UCSD-AML1 (cell line): ENCODE results near the gene PACS1.
A peak's percentile ranks its signal among the peaks of the same experiment; 100 is the strongest.

Experiments used
- DNase-seq: peaks from one replicate; lab custom pipeline; 2025; ENCODE audit not compliant: unreplicated experiment; lab: John Stamatoyannopoulos, UW

Gene PACS1

DNA sequence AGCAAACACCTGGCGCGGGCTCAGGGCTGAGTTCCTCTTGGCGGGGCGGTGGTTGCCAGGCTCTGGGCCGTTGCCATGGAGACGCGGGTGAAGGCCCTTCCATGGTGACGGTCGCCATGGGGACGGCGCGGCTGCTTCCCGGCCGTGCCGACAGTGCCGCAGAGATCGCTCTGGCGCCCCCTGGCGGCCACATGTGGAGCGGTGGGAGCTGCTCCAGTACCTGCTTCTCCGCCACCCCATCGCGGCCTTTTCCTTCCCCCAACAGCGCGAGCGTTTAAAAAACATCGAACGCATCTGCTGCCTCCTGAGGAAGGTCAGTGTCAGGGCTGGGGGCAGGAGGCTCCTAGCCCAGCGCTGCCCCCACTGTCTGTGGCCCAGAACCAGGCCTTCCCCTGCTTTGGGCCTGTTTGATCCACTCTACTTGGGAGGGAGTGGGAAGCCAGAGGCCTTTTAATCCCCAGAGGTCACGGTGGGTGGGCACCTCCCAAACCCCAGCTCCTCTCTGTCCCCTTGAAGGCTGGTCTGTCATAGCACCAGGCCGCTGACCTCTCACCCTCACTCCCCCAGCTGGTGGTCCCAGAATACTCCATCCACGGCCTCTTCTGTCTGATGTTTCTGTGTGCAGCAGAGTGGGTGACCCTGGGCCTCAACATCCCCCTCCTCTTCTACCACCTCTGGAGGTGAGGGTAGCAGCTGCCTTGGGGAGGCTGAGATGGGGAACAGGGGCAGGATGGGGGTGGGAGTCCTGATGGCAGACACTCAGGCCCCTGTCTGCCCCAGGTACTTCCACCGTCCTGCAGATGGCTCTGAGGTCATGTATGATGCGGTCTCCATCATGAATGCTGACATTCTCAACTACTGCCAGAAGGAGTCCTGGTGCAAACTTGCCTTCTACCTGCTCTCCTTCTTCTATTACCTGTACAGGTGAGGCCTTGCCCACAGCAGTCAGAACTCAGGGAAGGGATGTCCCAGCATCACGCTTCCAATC, 212.7 kb downstream of the PACS1 start:
- DNase-seq = peak; percentile 96

DNA sequence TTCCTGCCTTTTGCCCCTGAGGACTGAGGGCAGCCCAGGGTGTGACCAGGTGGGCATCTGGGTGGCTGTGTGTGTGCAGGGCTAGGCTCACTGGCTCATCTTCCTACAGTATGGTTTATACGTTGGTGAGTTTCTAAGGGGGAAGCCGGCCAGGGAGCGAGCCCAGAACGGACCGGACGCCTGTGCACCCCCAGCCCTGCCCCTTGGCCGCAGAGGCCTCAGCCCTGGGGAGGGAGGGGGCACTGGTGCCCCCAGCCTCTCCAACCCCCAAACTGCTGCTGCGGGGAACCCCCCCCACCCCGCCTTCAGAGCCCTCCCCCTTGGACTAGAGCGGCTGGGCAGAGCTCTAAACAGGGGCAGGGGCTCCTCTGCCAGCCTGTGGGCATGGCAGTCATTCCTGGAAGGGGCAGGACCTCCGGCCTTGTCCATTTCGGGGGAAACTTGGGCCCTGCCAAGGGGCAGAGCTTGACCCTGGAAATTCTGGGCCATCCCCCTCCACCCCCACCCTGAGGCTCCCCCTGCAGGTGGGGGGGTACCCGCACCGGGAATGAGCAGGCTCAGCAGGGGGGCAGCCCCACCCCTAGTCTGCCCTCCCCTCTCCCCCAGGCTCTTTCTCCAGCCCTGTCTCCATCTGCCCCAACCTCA, 213.5 kb downstream of the PACS1 start:
- DNase-seq = no peak

DNA sequence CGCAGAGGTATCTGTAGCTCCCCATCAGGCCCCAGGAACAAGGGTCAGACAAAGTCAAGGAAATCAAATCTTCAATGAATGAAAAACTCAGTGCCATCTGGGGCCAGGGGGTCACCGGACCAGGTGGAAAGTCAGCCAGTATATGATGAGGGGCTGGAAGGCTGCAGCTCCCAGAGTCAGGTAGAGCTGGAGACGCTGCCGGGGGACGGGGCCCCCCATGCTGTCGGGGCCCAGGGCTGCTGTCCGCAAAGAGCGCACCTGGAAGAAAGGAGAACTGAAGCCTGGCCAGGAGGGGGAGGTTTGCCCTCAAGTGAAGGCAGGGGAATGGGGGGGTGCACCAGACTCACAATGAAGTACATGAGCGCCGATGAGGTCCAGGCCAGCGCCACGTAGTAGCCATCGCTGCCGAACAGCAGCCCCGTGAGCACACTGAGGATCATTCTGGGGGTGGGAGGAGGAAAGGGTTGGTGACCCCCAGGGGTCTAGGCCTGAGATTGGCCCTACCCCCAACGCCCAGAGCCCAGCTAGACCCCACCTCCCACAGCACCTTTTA, 214.5 kb downstream of the PACS1 start:
- no peak for DNase-seq

DNA sequence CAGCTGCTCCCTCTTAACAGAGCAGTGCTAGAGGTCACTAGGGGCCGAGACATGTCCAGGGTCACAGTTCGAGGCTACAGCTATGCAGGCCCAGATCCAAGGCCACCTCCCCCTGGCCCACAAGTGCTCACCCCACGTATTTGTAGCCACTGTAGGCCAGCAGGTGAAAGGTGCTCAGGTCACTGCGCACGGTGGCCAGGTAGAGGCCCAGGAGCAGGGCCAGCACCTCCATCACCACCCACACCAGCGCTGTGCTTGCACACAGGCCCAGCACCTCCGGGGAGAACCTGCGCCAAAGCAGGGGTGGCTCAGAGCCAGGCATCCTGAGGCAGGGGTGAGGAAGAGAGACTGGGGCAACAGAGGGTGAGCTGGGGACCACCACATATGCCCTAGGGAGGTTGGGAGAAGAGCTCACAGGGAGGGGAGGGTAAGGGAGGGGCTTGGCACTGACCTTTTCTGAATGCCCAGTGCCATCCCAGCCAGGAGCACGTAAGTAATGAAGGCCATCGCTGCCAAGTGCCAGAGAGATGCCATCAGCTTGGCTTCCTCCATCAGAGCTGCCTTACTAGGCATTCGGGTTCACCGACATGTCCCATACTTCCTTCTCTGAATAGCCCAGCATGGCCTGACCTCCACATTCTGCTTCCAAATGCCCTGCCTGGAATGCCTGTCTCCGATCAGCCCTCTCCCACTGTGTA, 215.3 kb downstream of the PACS1 start:
- no peak for DNase-seq

DNA sequence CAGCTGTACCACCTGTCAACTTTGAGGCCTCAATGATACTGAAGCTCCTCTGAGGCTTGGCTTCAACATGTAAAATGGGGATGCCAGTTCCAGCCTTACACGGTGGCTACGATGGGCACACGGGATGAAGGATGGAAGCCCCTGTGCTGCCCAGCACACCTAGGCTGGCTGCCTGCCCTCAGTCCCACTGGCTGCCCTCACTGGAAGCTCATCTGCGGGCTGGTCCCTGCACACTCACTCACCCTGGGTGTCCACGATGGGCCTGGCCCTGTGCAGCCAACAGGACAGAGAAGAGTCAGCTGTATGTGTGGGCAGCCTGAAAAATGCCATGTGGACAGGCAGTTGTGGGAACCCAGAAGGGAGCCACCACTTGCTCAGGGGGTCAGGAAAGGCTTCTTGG, 216.6 kb downstream of the PACS1 start:
- DNase-seq = no peak

DNA sequence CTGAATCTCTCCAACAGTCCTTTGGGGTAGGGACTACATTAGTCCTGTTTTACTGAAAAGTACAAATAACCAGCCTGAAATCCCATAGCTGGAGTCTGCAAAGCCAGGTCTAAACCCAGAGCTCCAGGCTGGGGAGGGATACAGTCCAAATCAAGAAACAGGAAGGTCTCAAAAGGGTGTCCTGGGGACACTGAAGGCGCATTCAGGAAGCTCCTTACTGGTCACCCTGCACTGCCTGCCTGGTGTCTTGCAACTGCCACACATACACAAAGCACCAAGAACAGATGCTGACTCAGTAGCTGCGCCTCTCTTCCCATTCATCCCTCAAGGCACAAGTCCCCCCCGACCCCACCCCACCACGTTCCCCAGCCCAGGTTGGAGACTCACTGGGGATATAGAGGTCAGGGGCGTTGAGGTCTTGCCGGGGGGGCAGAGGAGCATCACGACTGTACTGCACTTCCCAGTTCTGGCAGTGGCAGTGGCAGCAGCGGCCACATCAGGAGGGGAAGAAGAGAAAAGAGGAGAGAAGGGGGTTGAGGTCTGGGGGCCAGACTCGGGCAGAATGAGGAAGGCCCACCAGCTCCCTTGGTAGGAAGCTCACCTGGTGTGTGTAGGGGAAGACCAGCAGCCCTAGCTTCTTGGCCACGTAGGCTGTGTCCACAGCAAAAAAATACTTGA, 217.3 kb downstream of the PACS1 start:
- no peak for DNase-seq

DNA sequence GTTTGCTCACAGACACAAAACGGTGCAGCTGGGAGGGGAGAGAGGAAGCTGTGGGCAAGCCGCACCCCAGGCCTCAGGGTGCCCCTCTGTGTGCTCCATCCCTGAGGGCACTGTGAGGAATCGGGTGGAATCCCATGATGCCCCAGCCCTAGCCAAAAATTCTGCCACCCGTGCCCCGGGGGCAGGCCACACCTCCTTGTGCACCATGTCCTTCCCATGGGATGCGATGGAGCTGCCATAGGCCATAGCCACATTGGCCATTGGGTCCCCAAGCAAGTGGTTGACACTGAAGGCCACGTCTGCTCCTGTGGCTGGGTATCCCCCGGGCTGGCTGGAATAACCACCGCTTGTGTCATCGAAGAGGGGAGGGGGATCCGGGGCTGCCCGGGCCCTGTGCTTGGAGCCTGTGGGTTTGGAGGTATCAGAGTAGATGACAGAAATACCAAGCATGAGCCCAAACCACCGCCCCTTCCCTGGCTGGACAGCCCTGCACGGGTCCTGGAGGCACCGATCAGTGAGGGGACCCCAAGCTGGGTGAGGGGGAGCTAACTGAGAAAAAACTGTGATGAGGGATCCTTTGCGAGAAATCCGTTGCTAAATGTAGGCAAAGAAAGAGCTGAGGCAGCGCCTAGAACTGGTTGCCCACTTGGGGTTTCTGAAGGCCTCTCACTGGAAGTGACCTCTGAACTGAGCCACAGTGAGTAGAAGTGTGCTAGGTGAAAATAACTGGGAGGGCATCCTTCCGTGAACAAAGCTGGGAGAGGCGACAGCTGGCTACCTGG, 218.0 kb downstream of the PACS1 start:
- DNase-seq = no peak

DNA sequence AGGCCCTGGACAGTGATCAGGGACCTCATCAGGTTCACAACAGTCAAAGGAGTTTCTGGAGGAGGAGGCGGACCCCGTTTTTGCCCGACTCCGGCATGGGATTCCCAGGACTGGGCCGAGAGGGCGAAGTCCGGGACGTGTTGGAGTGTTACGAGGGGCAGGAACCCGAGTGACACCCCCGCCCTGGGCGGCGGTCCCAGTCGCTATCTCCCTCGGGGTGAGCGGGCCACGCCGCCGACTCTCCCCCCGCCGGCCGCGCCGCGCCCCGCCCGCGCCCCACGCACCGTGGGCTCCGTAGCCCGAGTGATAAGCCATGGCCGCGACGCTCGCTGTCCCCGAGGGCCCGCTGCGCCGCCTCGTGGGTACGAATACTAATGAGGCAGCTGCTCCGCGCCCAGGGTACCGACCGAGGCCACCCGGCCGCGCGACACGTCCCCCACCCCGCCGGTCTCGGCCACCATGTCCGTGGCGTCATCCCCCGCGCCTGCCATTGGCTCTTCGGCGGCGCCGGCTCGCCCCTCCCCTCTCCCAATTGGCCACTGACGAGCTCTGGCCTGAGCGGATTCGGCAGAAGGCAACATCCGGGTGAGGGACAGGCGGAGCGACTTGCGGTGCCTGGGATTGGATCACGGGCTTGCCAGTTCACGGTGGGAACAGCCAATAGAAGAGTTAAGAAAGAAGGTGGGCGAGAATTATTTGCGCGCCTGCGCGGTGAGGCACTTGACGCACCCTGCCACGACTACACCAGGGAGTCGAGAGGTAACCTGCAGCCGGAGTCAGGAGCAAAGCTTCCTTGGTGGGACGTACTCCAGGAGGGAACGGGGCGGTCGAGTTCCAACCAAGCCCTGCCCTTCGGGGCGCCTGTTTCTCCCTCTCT, 218.8 kb downstream of the PACS1 start, which contains the start of gene YIF1A:
TSS of gene YIF1A (minus strand) at position 473 of the 877 bp plus-strand sequence. CDS start at position 315, 158 bp downstream.
- DNase-seq = peak; percentile 97

DNA sequence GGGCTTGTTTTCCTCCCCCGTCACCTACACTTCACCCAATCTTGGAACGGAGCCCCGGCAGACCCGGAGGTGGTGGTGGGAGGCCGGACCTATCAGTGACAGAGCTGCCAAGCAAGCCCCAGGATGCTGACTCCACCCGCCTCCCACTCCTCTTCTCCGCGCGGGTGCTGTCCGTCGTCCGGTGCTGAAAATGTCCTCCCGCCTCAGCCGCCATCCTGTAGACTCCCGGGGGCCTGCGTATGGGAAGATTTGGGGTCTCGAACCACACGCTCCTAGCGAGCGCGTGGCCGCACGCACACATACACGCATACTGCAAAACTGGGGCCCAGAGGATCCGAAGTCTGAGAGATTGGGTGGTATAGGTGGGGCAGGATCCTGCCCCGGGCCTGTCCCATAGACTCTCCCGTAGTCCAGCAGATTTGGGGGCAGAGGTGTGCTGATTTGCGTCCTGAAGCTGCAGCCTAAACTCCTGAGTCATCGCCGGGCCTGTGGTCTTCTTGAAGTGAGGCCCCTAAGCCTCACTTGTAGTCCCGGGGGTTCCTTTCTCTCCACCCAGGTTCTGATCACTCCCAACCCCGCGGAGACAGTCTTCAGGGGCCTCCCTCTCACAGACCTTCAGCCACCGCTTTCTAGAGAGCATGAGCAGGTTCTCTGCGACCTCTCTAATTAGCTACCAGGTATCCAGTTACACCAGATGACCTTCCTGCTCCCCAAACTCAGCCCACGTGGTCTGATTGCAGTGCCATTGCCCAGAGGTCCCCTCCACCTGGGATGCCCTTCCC, 219.7 kb downstream of the PACS1 start:
- peak; percentile 90 for DNase-seq

DNA sequence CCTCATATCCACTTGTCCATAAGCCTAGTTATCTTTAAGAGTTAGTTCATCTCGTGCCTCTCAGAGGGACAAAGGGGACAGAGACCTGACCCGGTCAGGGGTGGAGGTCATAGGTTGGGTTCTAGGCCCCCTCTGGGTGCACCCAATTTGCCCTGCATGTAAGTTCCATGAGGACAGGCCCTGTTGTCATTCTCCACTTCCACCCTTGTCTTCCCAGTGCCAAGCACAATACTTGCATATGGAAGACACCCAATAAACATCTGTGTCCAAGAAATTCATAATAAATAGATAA, 220.2 kb downstream of the PACS1 start:
- DNase-seq = no peak

DNA sequence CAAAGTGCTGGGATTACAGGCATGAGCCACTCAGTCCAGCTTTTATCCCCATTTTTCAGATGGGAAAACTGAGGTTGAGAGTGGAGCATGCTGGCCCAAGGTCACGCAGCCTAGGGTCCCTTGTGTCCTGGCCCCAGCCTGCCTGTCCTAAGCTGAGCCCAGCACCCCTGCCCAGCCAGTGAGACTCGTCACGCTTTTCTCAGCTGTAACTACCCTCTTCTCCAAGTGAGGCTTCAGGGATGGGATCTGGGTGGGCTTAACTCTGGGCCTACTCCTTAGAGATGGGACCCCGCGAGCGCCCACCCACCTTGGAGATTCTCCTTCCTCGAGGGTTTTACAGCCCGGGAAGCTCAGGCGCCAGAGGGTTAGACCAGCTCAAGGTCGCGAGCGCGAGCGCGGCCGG, 221.2 kb downstream of the PACS1 start:
- no peak for DNase-seq

DNA sequence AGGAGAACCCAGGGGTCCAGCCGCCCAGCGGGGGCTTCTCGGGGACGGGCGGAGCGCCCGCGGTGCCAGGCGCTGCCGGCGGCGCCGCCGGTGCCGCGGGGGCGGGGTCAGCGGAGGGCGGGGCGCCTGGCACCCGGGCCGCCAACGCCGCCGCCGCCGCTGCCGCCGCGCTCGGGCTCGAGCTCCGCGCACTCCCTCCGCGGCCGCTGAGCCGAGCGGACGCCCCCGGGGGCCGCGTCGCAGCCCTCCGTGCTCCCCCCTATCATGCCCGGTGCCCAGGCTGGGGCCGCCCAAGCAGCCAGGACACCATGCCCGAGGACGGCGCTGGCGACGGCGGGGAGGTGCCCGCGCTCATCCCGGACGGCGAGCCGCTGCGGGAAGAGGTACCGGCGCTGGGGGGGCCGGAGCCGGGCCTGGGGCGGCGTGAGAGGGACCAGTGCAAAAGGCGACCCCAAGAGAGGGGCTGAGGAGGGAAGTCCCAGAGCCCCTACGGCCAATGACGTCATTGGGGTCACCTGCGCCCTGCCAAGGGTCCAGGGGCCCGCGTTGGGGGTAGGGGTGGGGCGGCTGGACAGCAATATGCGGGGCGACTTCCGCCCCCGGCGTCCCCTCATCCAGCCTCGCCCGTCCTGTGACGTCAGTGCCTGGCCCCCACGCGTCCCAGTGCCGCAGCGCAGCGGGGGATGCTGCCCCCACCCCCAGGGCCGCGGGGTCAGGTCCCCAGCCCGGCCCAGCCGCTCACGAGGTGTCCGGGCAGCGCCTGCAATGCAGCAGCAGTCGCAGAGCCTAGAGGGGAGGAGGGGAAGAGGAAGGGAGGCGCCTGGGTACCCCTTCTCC, 221.9 kb downstream of the PACS1 start, which contains the start of gene TMEM151A:
TSS of gene TMEM151A (plus strand) at position 189 of the 837 bp plus-strand sequence. CDS start at position 309, 120 bp downstream.
- no peak for DNase-seq

DNA sequence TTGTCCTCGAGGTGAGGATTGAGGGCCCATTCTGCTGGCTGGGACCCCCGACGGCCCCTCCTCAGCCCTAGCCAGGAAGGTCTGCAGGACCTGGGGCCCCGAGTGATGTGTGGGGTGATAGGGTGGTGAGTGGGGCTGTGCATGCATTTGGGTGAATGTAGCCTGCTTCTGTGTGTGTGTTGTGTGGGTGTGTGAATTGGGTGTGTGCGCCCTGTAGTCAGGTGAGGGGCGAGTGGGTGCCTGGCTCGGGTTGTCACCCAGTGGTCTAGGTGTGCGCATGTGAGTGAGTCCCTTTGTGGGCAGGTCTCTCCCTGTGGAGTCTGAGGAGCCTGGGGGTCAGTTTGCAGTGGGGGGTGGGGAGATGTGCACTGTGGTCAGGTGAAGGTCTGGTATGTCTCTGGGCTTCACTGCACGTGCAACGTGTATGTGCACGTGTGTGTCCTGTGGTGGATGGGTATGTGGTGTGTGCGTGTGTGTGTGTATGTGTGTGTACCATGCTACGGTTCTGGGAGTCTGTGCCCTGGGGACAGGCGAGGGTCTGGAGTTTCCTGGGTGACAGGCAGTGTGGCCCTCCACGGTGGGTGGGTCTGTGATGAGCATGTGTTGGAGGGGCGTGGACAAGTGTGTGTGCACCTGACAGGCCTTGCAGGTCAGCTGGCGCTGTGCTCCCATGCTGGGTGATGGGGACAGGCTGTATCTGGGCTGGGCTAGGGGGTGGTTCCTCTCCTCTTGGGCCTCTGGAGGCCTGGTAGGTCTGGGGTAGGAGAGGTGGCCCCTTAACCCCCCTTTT, 222.7 kb downstream of the PACS1 start:
- DNase-seq = no peak

DNA sequence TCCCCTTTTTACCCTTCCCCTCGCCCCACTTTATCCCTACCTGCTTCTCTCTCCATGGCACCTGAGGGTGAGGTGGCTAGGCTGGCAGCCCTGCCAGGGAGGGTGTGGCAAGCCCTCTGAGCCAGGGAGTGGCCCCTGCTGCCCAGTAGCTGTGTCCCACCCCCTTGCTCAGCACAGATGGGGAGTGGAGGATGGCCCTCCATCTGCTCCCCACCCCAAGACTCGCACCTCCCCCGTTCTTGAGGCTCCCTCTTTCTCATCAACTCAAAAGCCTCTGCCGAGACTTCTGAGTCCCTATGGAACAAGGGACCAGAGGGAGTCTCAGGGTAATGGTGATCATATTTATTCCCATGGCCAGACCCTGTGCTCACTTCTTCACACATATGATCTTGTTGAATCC, 223.3 kb downstream of the PACS1 start:
- no peak for DNase-seq

DNA sequence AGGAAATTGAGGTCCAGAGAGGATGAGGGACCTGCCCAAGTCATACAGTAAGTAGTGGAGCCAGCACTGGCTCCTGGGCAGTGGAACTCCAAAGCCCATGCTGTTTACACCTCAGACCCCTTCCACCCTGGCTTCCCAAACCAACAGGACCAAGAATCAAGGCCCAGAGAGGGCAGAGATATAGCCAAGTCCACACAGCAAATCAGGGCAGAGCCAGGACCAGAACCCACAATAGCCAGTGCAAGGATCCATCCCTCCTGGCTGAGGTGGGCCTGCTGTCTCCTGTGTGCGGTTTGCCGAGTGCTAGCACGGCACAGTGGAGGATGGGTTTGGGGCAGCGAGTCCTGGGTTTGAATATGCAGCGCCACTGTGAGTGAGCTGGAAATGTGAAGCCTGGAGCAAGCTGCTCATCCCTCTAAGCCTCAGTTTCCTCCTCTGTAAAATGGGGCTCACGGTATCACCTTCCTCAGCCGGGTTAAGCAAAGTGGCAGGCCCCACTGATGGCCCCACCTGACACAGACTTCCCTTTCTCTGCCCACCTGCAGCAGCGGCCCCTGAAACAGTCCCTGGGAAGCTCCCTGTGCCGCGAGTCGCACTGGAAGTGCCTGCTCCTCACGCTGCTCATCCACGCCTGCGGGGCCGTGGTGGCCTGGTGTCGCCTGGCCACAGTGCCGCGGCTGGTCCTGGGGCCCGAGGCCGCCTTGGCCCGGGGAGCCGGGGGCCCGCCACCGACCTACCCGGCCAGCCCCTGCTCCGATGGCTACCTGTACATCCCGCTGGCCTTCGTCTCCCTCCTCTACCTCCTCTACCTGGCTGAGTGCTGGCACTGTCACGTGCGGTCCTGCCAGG, 223.9 kb downstream of the PACS1 start:
- no peak for DNase-seq
